ENCODE measurements around the gene LY6G5C.

LY6G5C gene

GRCh38 chr6:31632279-31632946 lies 48.5 kb downstream of the LY6G5C start:
- TF ChIP-seq, protein P1, sequence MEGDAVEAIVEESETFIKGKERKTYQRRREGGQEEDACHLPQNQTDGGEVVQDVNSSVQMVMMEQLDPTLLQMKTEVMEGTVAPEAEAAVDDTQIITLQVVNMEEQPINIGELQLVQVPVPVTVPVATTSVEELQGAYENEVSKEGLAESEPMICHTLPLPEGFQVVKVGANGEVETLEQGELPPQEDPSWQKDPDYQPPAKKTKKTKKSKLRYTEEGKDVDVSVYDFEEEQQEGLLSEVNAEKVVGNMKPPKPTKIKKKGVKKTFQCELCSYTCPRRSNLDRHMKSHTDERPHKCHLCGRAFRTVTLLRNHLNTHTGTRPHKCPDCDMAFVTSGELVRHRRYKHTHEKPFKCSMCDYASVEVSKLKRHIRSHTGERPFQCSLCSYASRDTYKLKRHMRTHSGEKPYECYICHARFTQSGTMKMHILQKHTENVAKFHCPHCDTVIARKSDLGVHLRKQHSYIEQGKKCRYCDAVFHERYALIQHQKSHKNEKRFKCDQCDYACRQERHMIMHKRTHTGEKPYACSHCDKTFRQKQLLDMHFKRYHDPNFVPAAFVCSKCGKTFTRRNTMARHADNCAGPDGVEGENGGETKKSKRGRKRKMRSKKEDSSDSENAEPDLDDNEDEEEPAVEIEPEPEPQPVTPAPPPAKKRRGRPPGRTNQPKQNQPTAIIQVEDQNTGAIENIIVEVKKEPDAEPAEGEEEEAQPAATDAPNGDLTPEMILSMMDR (IDR thresholded peaks at IDR 0.05) = no peak

GRCh38 chr6:31631681-31632278 lies 49.1 kb downstream of the LY6G5C start:
- TF ChIP-seq, protein P1 (IDR thresholded peaks at IDR 0.05) = no peak

GRCh38 chr6:31631209-31631608 lies 49.7 kb downstream of the LY6G5C start:
- TF ChIP-seq, protein P1 (IDR thresholded peaks at IDR 0.05) = no peak

DNA sequence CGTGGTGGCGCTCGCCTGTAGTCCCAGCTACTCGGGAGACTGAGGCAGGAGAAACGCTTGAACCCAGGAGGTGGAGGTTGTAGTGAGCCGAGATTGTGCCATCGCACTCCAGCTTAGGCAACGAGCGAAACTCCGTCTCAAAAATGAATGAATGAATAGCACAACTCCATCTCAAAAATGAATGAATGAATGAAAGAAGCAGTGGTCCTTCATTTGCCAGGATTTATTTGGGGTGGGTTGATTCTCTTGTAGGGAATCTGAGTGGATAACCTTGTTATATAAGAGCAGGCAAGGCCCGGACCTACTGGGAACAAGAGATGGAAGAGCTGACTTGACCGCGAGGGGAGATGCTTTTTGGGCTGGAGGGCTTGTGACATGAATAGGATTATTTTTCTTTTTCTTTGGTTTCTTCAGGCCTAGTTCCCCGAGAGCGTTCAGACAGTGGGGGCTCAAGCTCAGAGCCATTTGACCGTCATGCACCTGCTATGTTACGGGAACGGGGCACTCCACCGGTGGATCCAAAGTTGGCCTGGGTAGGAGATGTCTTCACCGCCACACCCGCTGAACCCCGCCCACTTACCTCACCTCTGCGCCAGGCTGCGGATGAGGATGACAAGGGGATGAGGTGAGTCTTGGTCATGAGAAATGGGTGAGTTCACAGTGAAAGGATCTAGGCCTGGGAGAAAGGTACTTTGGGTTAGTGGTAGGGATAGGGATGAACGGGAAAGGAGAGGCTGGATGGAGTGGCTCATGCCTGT lies 50.5 kb downstream of the LY6G5C start:
- TF ChIP-seq, protein P1 (IDR thresholded peaks at IDR 0.05) = no peak

GRCh38 chr6:31629014-31629413 lies 51.9 kb downstream of the LY6G5C start:
- TF ChIP-seq, protein P1 (IDR thresholded peaks at IDR 0.05) = no peak

- TF ChIP-seq, protein P1 (IDR thresholded peaks at IDR 0.05) = no peak
Measured at GRCh38 chr6:31627690-31628287, 53.1 kb downstream of the LY6G5C start.

GRCh38 chr6:31626952-31627351 lies 53.9 kb downstream of the LY6G5C start:
- TF ChIP-seq, protein P1 (IDR thresholded peaks at IDR 0.05) = no peak
